ENCODE measurements around the gene NEUROG1.

Gene NEUROG1

DNA sequence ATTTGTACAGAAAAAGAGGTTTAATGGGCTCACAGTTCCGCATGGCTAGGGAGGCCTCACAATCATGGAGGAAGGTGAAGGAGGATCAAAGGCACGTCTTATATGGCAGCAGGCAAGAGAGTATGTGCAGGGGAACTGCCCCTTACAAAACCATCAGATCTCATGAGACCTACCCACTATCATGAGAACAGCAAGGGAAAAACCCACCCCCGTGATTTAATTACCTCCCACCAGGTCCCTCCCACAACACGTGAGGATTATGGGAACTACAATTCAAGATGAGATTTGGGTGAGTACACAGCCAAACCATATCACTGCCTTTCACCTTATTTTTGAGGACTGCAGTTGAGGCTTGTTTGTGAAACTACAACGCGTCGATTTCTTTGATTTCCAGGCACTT lies 20.9 kb upstream of the NEUROG1 start:
- no peak overlapping the region for H3K4me3 ChIP-seq (ENCODE audit: low read length, poor library complexity, severe bottlenecking)
- H3K36me3 ChIP-seq (ENCODE audit: insufficient read depth, low read length), result no peaks in the 10 kb centered on the region
- no peaks in the 10 kb centered on the region for H3K9me3 ChIP-seq (ENCODE audit: insufficient read depth, low read depth, low read length)
- no peaks in the 10 kb centered on the region for H3K79me2 ChIP-seq (ENCODE audit: insufficient read depth, low read length)
- H3K4me1 ChIP-seq (ENCODE audit: insufficient read depth, low read length, poor library complexity, severe bottlenecking), result no peaks in the 10 kb centered on the region
- no peaks in the 10 kb centered on the region for H3K27me3 ChIP-seq (ENCODE audit: insufficient read depth, low read length, poor library complexity, severe bottlenecking)
- H3K9me2 ChIP-seq (replicated peaks; ENCODE audit: low read depth, low read length), result no peaks in the 10 kb centered on the region
- H3K9ac ChIP-seq (ENCODE audit: low read depth, low read length, poor library complexity, severe bottlenecking), result no peak overlapping the region
- H3K4me2 ChIP-seq (ENCODE audit: low read depth, low read length, poor library complexity, severe bottlenecking), result no peak overlapping the region
- H2AFZ ChIP-seq (ENCODE audit: low read length), result no peak overlapping the region
- no peak for TF ChIP-seq EZH2phosphoT487 (IDR thresholded peaks at IDR 0.05; ENCODE audit: borderline replicate concordance)
- TF ChIP-seq, protein P1, sequence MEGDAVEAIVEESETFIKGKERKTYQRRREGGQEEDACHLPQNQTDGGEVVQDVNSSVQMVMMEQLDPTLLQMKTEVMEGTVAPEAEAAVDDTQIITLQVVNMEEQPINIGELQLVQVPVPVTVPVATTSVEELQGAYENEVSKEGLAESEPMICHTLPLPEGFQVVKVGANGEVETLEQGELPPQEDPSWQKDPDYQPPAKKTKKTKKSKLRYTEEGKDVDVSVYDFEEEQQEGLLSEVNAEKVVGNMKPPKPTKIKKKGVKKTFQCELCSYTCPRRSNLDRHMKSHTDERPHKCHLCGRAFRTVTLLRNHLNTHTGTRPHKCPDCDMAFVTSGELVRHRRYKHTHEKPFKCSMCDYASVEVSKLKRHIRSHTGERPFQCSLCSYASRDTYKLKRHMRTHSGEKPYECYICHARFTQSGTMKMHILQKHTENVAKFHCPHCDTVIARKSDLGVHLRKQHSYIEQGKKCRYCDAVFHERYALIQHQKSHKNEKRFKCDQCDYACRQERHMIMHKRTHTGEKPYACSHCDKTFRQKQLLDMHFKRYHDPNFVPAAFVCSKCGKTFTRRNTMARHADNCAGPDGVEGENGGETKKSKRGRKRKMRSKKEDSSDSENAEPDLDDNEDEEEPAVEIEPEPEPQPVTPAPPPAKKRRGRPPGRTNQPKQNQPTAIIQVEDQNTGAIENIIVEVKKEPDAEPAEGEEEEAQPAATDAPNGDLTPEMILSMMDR (conservative IDR thresholded peaks at IDR 0.05; ENCODE audit: low read length), result no peak
- H3F3A ChIP-seq (ENCODE audit: low read depth), result no peaks in the 10 kb centered on the region
- H4K20me1 ChIP-seq (ENCODE audit: insufficient read depth, low read length, poor library complexity, severe bottlenecking), result no peaks in the 10 kb centered on the region

DNA sequence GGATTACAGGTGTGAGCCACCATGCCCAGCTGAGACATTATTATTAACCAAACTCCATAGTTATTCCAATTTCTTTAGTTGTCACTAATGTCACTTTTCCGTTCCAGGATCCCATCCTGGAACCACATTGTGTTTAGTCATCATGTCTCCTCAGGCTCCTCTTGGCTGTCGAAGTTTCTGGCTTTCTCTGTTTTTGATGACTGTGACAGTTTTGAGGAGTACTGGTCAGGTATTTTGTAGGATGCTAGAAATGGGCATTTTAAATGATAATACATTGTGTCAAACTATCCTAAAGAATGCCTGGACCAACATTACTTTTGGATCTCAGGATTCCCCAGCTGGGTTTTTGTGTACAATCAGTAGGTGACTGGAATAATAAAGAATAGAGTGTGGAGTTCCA lies 19.8 kb upstream of the NEUROG1 start:
- H3K27me3 ChIP-seq (ENCODE audit: insufficient read depth, low read length, poor library complexity, severe bottlenecking), result no peaks in the 10 kb centered on the region
- H2AFZ ChIP-seq (ENCODE audit: low read length), result no peak overlapping the region

DNA sequence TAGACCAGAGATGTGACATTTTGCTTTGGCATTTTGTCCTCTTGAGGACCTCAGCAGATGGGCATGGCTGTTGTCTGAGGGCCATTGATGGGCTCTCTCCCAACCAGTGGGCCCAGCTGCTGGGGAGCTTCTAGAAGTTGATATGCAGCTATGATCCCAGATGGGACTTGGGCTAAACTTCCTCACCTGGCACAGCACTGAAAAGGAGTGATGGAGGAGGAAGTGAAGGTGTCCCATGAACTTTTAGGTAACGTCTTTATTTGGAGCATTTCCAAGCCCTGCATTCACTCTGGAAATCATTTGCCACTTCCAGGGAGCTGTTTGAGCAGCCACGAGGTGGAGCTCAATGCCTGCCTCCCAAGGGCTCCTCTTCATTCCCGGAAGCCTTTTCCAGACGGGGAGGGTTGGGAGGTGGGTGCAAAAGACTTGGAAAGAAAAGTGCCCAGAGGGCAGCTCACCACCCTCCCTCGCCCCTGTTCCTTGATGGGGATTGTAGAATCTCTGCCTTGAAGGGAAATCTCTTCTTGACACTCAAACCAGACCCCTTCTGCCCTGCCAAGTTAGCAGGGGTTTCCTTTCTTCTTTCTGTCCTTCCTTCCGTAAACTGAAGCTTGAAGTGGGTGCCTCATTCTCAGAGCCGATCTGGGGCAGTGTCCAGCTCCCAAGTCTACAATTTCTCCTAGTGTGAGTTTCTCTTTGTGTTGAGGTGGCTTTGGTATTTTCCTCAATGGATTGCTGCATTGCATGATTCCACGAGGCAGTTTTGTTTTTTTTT lies 18.1 kb upstream of the NEUROG1 start:
- TF ChIP-seq, protein P1 (conservative IDR thresholded peaks at IDR 0.05; ENCODE audit: low read length), result peak; percentile 36
- TF ChIP-seq EZH2phosphoT487 (IDR thresholded peaks at IDR 0.05; ENCODE audit: borderline replicate concordance), result no peak
- no peaks in the 10 kb centered on the region for H3K4me1 ChIP-seq (ENCODE audit: insufficient read depth, low read length, poor library complexity, severe bottlenecking)
- no peaks in the 10 kb centered on the region for H3K27me3 ChIP-seq (ENCODE audit: insufficient read depth, low read length, poor library complexity, severe bottlenecking)
- H3K79me2 ChIP-seq (ENCODE audit: insufficient read depth, low read length), result no peaks in the 10 kb centered on the region
- peak overlapping the region; percentile 61; the same call in 1 of the 2 replicates for H2AFZ ChIP-seq (ENCODE audit: low read length)
- H3K4me2 ChIP-seq (ENCODE audit: low read depth, low read length, poor library complexity, severe bottlenecking), result no peak overlapping the region
- no peaks in the 10 kb centered on the region for H3K36me3 ChIP-seq (ENCODE audit: insufficient read depth, low read length)
- H3K9me2 ChIP-seq (replicated peaks; ENCODE audit: low read depth, low read length), result no peaks in the 10 kb centered on the region
- no peaks in the 10 kb centered on the region for H3K9me3 ChIP-seq (ENCODE audit: insufficient read depth, low read depth, low read length)
- no peaks in the 10 kb centered on the region for H4K20me1 ChIP-seq (ENCODE audit: insufficient read depth, low read length, poor library complexity, severe bottlenecking)
- no peaks in the 10 kb centered on the region for H3F3A ChIP-seq (ENCODE audit: low read depth)
- no peak overlapping the region for H3K9ac ChIP-seq (ENCODE audit: low read depth, low read length, poor library complexity, severe bottlenecking)
- no peak overlapping the region for H3K4me3 ChIP-seq (ENCODE audit: low read length, poor library complexity, severe bottlenecking)

More for the DNA sequence above, 19.8 kb upstream of the NEUROG1 start:
- H3K4me3 ChIP-seq (ENCODE audit: low read length, poor library complexity, severe bottlenecking), result no peak overlapping the region
- TF ChIP-seq, protein P1 (conservative IDR thresholded peaks at IDR 0.05; ENCODE audit: low read length), result no peak
- TF ChIP-seq EZH2phosphoT487 (IDR thresholded peaks at IDR 0.05; ENCODE audit: borderline replicate concordance), result no peak
- H3K4me2 ChIP-seq (ENCODE audit: low read depth, low read length, poor library complexity, severe bottlenecking), result no peak overlapping the region
- H3K4me1 ChIP-seq (ENCODE audit: insufficient read depth, low read length, poor library complexity, severe bottlenecking), result no peaks in the 10 kb centered on the region
- no peaks in the 10 kb centered on the region for H3K79me2 ChIP-seq (ENCODE audit: insufficient read depth, low read length)
- no peaks in the 10 kb centered on the region for H3K9me2 ChIP-seq (replicated peaks; ENCODE audit: low read depth, low read length)
- H3K9ac ChIP-seq (ENCODE audit: low read depth, low read length, poor library complexity, severe bottlenecking), result no peak overlapping the region
- H3K36me3 ChIP-seq (ENCODE audit: insufficient read depth, low read length), result no peaks in the 10 kb centered on the region
- H3F3A ChIP-seq (ENCODE audit: low read depth), result no peaks in the 10 kb centered on the region
- no peaks in the 10 kb centered on the region for H3K9me3 ChIP-seq (ENCODE audit: insufficient read depth, low read depth, low read length)
- H4K20me1 ChIP-seq (ENCODE audit: insufficient read depth, low read length, poor library complexity, severe bottlenecking), result no peaks in the 10 kb centered on the region

Measured in Loucy (cell line).